ENCODE measurements around the gene MACROH2A1.

GRCh38 chr5:135349451-135349850 is 49.6 kb downstream of the MACROH2A1 start:
- TF ChIP-seq CTCF (IDR thresholded peaks at IDR 0.05), result no peak
- TF ChIP-seq POLR2A (IDR thresholded peaks at IDR 0.05), result no peak
- TF ChIP-seq EP300 (IDR thresholded peaks at IDR 0.05), result no peak
